ENCODE measurements around the gene WWP2.

The WWP2 gene

GRCh38 chr16:69924041-69924775 lies 162.1 kb downstream of the WWP2 start:
- no peak for TF ChIP-seq CTCF (IDR thresholded peaks at IDR 0.05)

- TF ChIP-seq CTCF (IDR thresholded peaks at IDR 0.05) = no peak
These were observed 162.7 kb downstream of the WWP2 start for GRCh38 chr16:69924777-69925191.

GRCh38 chr16:69925311-69925710 lies 163.2 kb downstream of the WWP2 start:
- no peak for TF ChIP-seq CTCF (IDR thresholded peaks at IDR 0.05)

GRCh38 chr16:69926241-69926640 lies 164.1 kb downstream of the WWP2 start:
- no peak for TF ChIP-seq CTCF (IDR thresholded peaks at IDR 0.05)

- no peak for TF ChIP-seq CTCF (IDR thresholded peaks at IDR 0.05)
These were observed 165.1 kb downstream of the WWP2 start for GRCh38 chr16:69927056-69927757.

- TF ChIP-seq CTCF (IDR thresholded peaks at IDR 0.05) = no peak
These were observed 166.8 kb downstream of the WWP2 start for GRCh38 chr16:69928856-69929400.

- TF ChIP-seq CTCF (IDR thresholded peaks at IDR 0.05) = no peak
These were observed 167.3 kb downstream of the WWP2 start for GRCh38 chr16:69929480-69929879.
